Effector memory CD4-positive, alpha-beta T cell (primary cell): ENCODE data around the gene LDHB.
"Not testable (repeated sequence)": the region's sequence is repeated elsewhere in the genome, so short reads cannot be mapped to it uniquely, and the experiment has no call there.

Source experiments
- DNase-seq, 3 donors: peaks; one replicate each; pipeline ENCODE4 v3.0.0-alpha.2; 2020
- H3K27ac ChIP-seq: 2 replicates; pipeline ENCODE4 v1.7.0; 2013; ENCODE audit warnings: mild to moderate bottlenecking, low read length, moderate library complexity; ENCODE audit not compliant: insufficient read depth, poor library complexity, severe bottlenecking
- H3K27me3 ChIP-seq: replicated peaks from 2 replicates; pipeline ENCODE4 v1.7.0; 2013; ENCODE audit warnings: mild to moderate bottlenecking, low read length; ENCODE audit not compliant: insufficient read depth, control insufficient read depth, poor library complexity, severe bottlenecking
- H3K36me3 ChIP-seq: 2 replicates; pipeline ENCODE4 v1.7.0; 2013; ENCODE audit warnings: mild to moderate bottlenecking, low read length, moderate library complexity; ENCODE audit not compliant: control insufficient read depth, insufficient read depth
- H3K4me1 ChIP-seq: 2 replicates; pipeline ENCODE4 v1.7.0; 2013; ENCODE audit warnings: low read length, mild to moderate bottlenecking; ENCODE audit not compliant: control insufficient read depth, insufficient read depth, poor library complexity, severe bottlenecking
- H3K4me3 ChIP-seq: 2 replicates; pipeline ENCODE4 v1.7.0; 2013; ENCODE audit warnings: low read length, low read depth, mild to moderate bottlenecking; ENCODE audit not compliant: insufficient read depth, poor library complexity, severe bottlenecking
- H3K9me3 ChIP-seq: 2 replicates; pipeline ENCODE4 v1.7.0; 2013; ENCODE audit warnings: mild to moderate bottlenecking, low read length, moderate library complexity; ENCODE audit not compliant: control insufficient read depth

The LDHB gene

DNA sequence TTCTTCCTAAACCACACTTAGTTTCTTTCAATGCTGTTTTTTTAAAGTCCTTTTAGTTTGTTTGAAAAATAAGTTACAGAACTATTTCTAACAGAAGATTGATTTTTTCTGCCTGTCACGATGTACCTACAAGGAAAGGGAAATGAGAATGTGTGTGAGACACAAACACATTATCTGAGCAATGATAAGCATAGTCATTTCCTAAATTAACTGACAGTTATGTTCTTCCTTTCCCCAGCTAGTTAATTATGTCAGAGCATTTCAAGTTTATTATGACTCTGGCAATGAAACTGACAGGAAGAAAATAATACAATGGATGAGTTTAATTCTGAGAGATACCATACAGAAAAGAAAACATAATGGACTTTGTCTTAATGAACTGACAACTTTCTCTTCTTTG is 21.3 kb upstream of the LDHB start:
- Histone ChIP-seq H3K36me3 (no peaks in the 10 kb centered on the region), H3K4me3 (no peak overlapping the region), H3K9me3 (no peaks in the 10 kb centered on the region), H3K4me1 (peaks cover 35% of the 10 kb centered on the region), H3K27ac (no peak overlapping the region), H3K27me3 (no peaks in the 10 kb centered on the region)
- no peak for DNase-seq

DNA sequence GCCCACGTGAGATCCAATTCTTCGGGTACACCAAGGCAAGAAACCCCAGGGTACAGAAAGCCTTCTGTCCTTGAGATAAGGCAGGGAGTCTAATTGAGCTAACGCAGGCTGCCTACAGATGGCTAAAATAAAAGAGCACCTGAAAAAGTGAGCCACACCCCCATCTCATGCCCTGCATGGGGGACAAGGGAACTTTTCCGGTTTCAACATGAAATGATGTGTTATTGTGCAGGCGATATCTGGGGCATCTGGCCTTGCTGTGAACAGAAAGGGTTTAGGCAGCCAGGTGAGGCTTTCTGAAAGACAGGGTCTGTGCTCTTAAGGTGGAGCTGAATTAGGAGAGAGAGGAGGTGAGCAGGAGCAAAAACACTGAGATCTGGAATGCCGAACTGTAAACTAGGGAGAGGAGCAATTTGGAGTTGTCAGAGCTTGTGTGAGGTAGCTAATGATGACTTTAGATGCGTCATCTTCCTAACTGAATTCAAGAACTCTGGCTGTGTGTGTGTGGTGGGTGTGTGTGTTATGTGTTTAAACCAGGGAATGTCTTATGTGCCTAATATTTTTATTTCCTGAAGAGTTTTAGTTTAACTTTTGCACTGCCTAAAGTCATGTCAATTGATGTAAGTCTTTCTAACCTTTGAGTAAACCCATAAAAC is 20.1 kb upstream of the LDHB start:
- Histone ChIP-seq H3K27me3 (no peaks in the 10 kb centered on the region), H3K36me3 (no peaks in the 10 kb centered on the region), H3K4me1 (peaks cover 35% of the 10 kb centered on the region), H3K4me3 (peak overlapping the region; percentile 24), H3K27ac (peak overlapping the region; percentile 29), H3K9me3 (no peaks in the 10 kb centered on the region)
- no peak for DNase-seq

DNA sequence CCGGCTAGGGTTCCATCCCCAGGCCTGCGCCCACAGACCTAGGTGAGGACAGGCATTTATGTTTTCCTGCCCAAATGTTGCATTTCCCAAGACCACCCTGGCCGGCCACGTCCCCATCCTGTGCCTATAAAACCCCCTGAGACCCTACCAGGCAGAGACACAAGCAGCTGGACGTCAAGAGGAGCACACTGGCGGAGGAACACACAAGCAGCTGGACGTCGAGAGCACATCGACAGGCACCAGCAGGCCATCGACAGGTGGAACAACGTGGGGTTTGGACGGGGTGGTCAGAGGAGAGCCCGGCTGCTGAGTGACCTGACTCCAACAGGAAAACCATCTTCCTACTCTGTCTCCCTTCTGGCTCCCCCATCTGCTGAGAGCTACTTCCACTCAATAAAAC is 19.6 kb upstream of the LDHB start:
- Histone ChIP-seq H3K27me3 (no peaks in the 10 kb centered on the region), H3K9me3 (no peaks in the 10 kb centered on the region), H3K4me1 (peaks cover 35% of the 10 kb centered on the region), H3K27ac (peak overlapping the region; percentile 29), H3K4me3 (peak overlapping the region; percentile 24), H3K36me3 (no peaks in the 10 kb centered on the region)
- no peak for DNase-seq

DNA sequence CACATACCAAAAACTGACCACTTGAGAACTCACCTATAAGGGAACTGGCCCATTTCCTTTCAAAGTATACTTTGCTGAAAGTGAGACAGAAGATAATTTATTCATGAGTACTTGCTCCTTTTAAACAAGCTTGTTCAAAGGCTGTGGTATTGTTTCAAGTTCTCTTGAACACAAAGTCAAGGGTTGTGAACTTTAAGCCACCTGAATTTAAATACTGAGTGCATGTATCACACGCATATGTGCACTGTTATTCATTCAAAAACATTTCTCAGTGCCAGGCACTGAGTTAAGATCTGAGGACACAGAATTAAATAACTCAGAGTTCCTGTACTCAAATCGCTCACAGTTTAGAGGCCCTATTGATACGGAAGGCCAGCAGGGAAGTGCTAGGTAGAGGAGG is 19.1 kb upstream of the LDHB start:
- H3K36me3 ChIP-seq = no peaks in the 10 kb centered on the region
- H3K27ac ChIP-seq = peak overlapping the region; percentile 29

DNA sequence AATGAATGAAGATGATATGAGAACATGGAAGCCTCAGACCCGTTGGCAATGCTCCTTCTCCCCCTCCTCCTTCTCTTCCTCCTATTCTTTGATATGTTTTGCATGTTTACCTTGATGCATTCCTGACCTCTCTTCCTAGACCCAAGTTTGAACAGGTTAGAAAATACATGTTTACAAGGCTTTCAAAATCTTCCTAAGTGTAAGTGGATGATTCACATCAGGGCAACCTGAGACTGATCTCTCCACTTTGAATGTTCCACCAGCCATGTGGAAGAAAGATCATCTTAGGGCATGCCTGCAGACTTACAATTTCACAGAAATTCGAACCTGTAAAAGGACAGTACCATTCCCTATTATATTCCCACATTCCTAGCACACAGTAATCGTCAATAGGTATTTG is 18.0 kb upstream of the LDHB start:
- H3K27me3 ChIP-seq = no peaks in the 10 kb centered on the region
- peak overlapping the region; percentile 29 for H3K27ac ChIP-seq
- H3K4me3 ChIP-seq = no peak overlapping the region
- H3K36me3 ChIP-seq = no peaks in the 10 kb centered on the region
- DNase-seq = no peak
- no peaks in the 10 kb centered on the region for H3K9me3 ChIP-seq
- H3K4me1 ChIP-seq = peaks cover 35% of the 10 kb centered on the region

More for the DNA sequence above, 19.1 kb upstream of the LDHB start:
- no peaks in the 10 kb centered on the region for H3K9me3 ChIP-seq
- no peak for DNase-seq
- H3K27me3 ChIP-seq = no peaks in the 10 kb centered on the region
- peak overlapping the region; percentile 24 for H3K4me3 ChIP-seq
- peaks cover 35% of the 10 kb centered on the region for H3K4me1 ChIP-seq

DNA sequence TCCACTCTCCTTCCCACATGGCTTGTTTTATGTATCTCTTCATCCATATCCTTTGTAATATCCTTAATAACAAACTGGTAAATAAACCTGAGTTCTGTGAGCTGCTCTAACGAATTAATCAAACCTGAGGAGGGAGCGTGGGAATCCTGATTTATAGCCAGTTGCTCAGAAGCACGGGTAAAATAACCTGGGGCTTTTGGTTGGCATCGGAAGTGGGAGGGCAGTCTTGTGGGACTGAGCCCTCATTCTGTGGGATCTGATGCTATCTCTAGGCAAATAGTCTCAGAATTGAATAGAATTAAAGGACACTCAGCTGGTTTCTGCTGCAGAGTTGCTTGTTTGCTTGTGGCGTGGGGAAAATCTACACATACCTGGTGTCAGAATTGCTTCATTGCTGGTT is 17.5 kb upstream of the LDHB start:
- no peak for DNase-seq

DNA sequence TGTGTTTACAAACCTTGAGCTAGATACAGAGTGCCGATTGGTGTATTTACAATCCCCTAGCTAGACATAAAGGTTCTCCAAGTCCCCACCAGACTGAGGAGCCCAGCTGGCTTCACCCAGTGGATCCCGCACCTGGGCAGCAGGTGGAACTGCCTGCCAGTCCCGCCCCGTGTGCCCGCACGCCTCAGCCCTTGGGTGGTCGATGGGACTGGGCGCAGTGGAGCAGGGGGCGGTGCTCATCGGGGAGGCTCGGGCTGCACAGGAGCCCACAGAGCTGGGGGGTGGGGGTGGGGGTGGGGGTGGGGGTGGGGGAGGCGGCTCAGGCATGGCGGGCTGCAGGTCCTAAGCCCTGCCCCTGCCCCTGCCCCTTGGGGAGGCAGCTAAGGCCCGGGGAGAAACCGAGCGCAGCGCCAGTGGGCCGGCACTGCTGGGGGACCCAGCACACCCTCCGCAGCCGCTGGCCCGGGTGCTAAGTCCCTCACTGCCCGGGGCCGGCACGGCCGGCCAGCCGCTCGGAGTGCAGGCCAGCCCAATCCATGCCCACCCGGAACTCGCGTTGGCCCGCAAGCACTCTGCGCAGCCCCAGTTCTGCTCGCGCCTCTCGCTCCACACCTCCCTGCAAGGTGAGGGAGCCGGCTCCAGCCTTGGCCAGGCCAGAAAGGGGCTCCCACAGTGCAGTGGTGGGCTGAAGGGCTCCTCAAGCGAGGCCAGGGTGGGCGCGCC is 16.3 kb upstream of the LDHB start:
- not testable (repeated sequence) for H3K27me3 ChIP-seq, H3K36me3 ChIP-seq, H3K4me3 ChIP-seq, H3K9me3 ChIP-seq, DNase-seq, H3K27ac ChIP-seq
- peaks cover 29% of the 10 kb centered on the region for H3K4me1 ChIP-seq

More for the DNA sequence above, 17.5 kb upstream of the LDHB start:
- no peaks in the 10 kb centered on the region for H3K36me3 ChIP-seq
- no peak overlapping the region for H3K4me3 ChIP-seq
- H3K9me3 ChIP-seq = no peaks in the 10 kb centered on the region
- peaks cover 35% of the 10 kb centered on the region for H3K4me1 ChIP-seq
- H3K27ac ChIP-seq = no peak overlapping the region
- no peaks in the 10 kb centered on the region for H3K27me3 ChIP-seq

DNA sequence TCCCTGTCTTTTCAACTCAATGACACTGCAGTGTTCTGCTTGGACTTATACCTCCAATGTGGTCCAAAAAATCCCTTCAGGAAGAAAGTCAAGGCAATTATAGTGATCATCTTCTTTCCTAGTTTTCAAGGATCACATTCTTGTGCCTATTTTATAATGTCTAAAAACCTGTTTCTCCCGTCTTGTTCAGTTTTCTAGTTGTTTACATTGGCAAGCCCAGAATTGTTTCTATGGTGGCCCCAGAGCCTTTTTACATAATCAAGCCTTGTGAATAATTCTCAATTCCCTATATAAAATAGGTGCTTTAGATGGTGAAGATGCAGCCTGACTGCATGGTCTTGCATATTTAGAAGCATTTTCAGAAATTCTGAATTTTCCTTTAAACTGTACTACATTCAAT is 14.5 kb upstream of the LDHB start:
- no peak for DNase-seq
- no peaks in the 10 kb centered on the region for H3K27me3 ChIP-seq
- H3K27ac ChIP-seq = no peak overlapping the region
- no peak overlapping the region for H3K4me3 ChIP-seq
- H3K4me1 ChIP-seq = peaks cover 11% of the 10 kb centered on the region
- H3K9me3 ChIP-seq = no peaks in the 10 kb centered on the region
- no peaks in the 10 kb centered on the region for H3K36me3 ChIP-seq

DNA sequence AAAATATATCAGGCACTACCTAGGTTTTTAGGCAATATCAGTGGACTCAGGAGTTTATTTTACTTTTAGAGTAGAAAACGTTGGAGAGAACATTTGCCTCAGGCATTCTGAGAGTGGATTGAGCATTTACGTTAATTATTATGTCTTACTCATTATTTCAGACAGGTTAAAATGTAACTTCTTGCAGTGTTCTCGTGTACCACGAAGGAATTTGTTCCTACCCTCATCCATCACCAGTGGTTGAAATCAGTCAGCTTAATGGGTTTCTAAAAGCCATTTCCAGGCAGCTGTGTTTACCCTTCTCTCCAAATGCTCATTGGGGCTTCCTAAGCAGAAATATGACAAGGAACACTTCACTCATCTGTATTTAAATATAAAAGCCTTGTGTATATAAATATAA is 9.1 kb upstream of the LDHB start:
- Histone ChIP-seq H3K4me3 (no peak overlapping the region), H3K4me1 (no peaks in the 10 kb centered on the region), H3K27ac (no peak overlapping the region), H3K9me3 (no peaks in the 10 kb centered on the region), H3K36me3 (no peaks in the 10 kb centered on the region), H3K27me3 (no peaks in the 10 kb centered on the region)
- DNase-seq = no peak

DNA sequence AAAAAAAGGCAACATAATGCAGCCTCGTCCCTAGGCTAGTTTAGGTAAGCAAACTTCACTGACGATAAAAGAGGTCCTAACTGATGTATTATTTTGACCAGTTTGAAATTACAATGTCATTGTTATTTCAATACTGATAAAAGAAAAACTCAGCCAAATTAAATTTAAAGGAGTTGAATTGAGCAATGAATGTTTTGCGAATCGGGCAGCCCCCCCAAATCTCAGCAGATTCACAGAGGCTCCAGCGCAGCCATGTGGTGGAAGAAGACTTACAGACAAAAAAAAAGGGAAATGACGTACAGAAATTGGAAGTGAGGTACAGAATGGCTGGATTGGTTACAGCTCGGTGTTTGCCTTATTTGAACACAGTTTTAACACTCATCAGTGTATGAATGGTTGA is 8.2 kb upstream of the LDHB start:
- no peak overlapping the region for H3K27ac ChIP-seq
- H3K4me3 ChIP-seq = no peak overlapping the region
- DNase-seq = no peak
- no peaks in the 10 kb centered on the region for H3K36me3 ChIP-seq
- H3K27me3 ChIP-seq = no peaks in the 10 kb centered on the region
- no peaks in the 10 kb centered on the region for H3K4me1 ChIP-seq
- no peaks in the 10 kb centered on the region for H3K9me3 ChIP-seq
